ENCODE data around the gene PSAPL1. TPM values are rescaled to one million over a fixed set of nuclear protein-coding genes. Genes with fewer than 3 reads are reported as not detected.

The PSAPL1 gene
- total and polyA plus RNA-seq, 4 donors = not detected

GRCh38 chr4:7458066-7458425, 23.3 kb upstream of the PSAPL1 start:
- H3K9me3 ChIP-seq (ENCODE audit: control insufficient read depth in 4 of 4, low read length in 3 of 4) = no peaks in the 10 kb centered on the region
- no peak overlapping the region for H3K4me3 ChIP-seq (ENCODE audit: low read depth in 1 of 3, low read length in 3 of 3)
- H3K27ac ChIP-seq (ENCODE audit: low read depth in 1 of 2, low read length in 2 of 2) = no peak overlapping the region
- no peak for DNase-seq (ENCODE audit: low spot score)
- peaks cover 0 to 15% (median 7%) of the 10 kb centered on the region in 4 donors for H3K4me1 ChIP-seq (ENCODE audit: control insufficient read depth in 4 of 4, insufficient read depth in 4 of 4, low read length in 3 of 4)
- TF ChIP-seq REST (IDR thresholded peaks at IDR 0.05) (no peak), CTCF (IDR thresholded peaks at IDR 0.05; ENCODE audit: low read depth, low read length, missing input control) (no peak), GABPA (IDR thresholded peaks at IDR 0.05 in 1 of 2, conservative IDR thresholded peaks at IDR 0.05 in 1 of 2) (no peak), HNF4A (conservative IDR thresholded peaks at IDR 0.05) (no peak), HNF4G (IDR thresholded peaks at IDR 0.05) (no peak), MAX (IDR thresholded peaks at IDR 0.05) (no peak), YY1 (IDR thresholded peaks at IDR 0.05) (no peak), RAD21 (IDR thresholded peaks at IDR 0.05) (no peak), TAF1 (conservative IDR thresholded peaks at IDR 0.05) (no peak), RXRA (IDR thresholded peaks at IDR 0.05) (no peak), JUND (IDR thresholded peaks at IDR 0.05) (no peak), FOXA2 (IDR thresholded peaks at IDR 0.05) (no peak), EGR1 (IDR thresholded peaks at IDR 0.05; ENCODE audit: low read depth in 2 of 2) (no peak), FOXA1 (IDR thresholded peaks at IDR 0.05) (no peak), ZBTB33 (IDR thresholded peaks at IDR 0.05) (no peak), SP1 (IDR thresholded peaks at IDR 0.05) (no peak), ATF3 (IDR thresholded peaks at IDR 0.05) (no peak), NR2F2 (IDR thresholded peaks at IDR 0.05) (no peak)
- no peak overlapping the region for H3K9ac ChIP-seq (ENCODE audit: low read depth in 1 of 2, low read length in 2 of 2)
- H3K27me3 ChIP-seq (ENCODE audit: control insufficient read depth in 4 of 4, insufficient read depth in 4 of 4, low read length in 3 of 4) = no peaks in the 10 kb centered on the region
- WGBS = 90% methylated on average over 9 of the region's 9 CpGs
- no peaks in the 10 kb centered on the region for H3K36me3 ChIP-seq (ENCODE audit: control insufficient read depth in 4 of 4, insufficient read depth in 3 of 4, low read depth in 1 of 4, low read length in 3 of 4)

Data from liver (tissue), 9 donors.